NCI-H187 (cell line): ENCODE measurements around the gene FOXK1.

ENCODE experiments used
- DNase-seq, 2 experiments: peaks; one replicate each; lab custom pipeline; 2025; lab: John Stamatoyannopoulos, UW

The FOXK1 gene

GRCh38 chr7:4699841-4700240 is 17.7 kb downstream of the FOXK1 start:
- DNase-seq: no peak

- DNase-seq: no peak
Observed at GRCh38 chr7:4700577-4701235, 18.6 kb downstream of the FOXK1 start.

- DNase-seq: no peak
Observed at GRCh38 chr7:4702961-4703512, 20.9 kb downstream of the FOXK1 start.

GRCh38 chr7:4703532-4703931 is 21.4 kb downstream of the FOXK1 start:
- DNase-seq: no peak

GRCh38 chr7:4706384-4707216 is 24.5 kb downstream of the FOXK1 start:
- DNase-seq: no peak

- DNase-seq: no peak
Observed at GRCh38 chr7:4707217-4707741, 25.2 kb downstream of the FOXK1 start.

GRCh38 chr7:4707980-4708411 is 25.9 kb downstream of the FOXK1 start:
- DNase-seq: no peak

- no peak for DNase-seq
Observed at GRCh38 chr7:4709187-4709586, 27.1 kb downstream of the FOXK1 start.

GRCh38 chr7:4711093-4711492 is 29.0 kb downstream of the FOXK1 start:
- DNase-seq: no peak

GRCh38 chr7:4711634-4712033 is 29.5 kb downstream of the FOXK1 start:
- no peak for DNase-seq

GRCh38 chr7:4712281-4713182 is 30.4 kb downstream of the FOXK1 start:
- DNase-seq: peak; percentile 40 to 43

GRCh38 chr7:4713183-4713784 is 31.2 kb downstream of the FOXK1 start:
- DNase-seq: no peak

- DNase-seq: no peak
Observed at GRCh38 chr7:4714161-4714700, 32.1 kb downstream of the FOXK1 start.

- no peak for DNase-seq
Observed at GRCh38 chr7:4714767-4715409, 32.8 kb downstream of the FOXK1 start.

- no peak for DNase-seq
Observed at GRCh38 chr7:4715410-4715776, 33.3 kb downstream of the FOXK1 start.

GRCh38 chr7:4716946-4717795 is 35.1 kb downstream of the FOXK1 start:
- DNase-seq: no peak

- no peak for DNase-seq
Observed at GRCh38 chr7:4718075-4718474, 36.0 kb downstream of the FOXK1 start.

GRCh38 chr7:4720225-4720624 is 38.1 kb downstream of the FOXK1 start:
- DNase-seq: no peak

- DNase-seq: no peak
Observed at GRCh38 chr7:4722308-4722707, 40.2 kb downstream of the FOXK1 start.
